ENCODE results near the gene OTOS. TPM values are rescaled to one million over a fixed set of nuclear protein-coding genes. Genes with fewer than 3 reads are reported as not detected.

OTOS gene
- total RNA-seq, 2 experiments from 2014 or later: not detected

DNA sequence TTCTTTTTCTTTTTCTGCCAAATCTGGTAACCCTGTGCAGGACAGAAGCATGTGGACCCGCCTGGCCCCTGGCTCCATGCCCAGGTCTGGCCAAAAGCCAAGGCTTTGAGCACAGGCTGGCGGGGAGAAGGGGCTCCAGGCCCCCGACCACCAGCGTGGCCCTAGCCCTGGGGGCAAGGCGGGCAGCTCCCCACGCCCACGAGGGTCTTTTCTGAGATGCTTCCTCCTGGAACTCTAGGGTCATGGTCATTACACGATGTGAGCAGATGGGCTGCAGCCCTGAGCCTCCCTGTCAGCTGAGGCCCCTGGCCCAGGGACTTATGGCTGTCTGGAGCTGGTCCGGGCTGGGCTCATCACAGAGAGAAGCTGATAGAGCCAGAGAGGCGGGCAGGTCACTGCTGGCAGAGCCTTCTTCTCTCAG is 5.7 kb upstream of the OTOS start:
- H3K4me3 Mint-ChIP-seq: no peak overlapping the region
- DNase-seq (no peak), ATAC-seq (no peak)
- ChIA-PET POLR2A (no interaction called here), CTCF (interaction anchor here (8.1 kb wide), 1 partner anchor 86 kb away, joined by 119 read pairs; no protein-coding TSS in a partner anchor)
- no peak overlapping the region for H3K27ac Mint-ChIP-seq
- no peaks in the 10 kb centered on the region for H3K4me1 Mint-ChIP-seq
- intact Hi-C loops (cut with DNase I, micrococcal nuclease): no loop called here
- H3K9me3 Mint-ChIP-seq (ENCODE audit: low read depth): peaks cover 5% of the 10 kb centered on the region
- H3K36me3 Mint-ChIP-seq (ENCODE audit: low read depth): no peaks in the 10 kb centered on the region
- H3K27me3 Mint-ChIP-seq: peaks cover 6% of the 10 kb centered on the region

DNA sequence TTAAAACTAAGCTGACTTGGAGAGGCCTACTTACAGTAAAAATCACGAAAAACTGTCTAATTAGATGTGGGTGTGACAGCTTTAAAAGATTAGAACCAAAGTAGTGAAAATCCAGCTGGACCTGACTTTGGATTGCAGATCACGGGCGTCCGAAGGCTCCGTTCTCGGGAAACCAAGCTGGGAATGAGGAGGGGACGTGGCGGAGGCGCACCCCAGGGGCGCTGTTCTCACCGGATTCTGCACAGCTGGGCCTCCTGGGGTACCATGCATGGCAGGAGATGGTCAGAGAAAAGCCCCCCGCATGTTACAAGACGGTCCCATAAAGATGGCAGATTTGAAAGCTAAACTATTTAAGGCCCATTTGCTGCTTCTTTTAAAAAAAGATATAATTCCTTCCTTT is 5.0 kb upstream of the OTOS start:
- CTCF ChIA-PET: interaction anchor here (0.5 to 8.1 kb wide), 3 partner anchors 82 to 1836 kb away, joined by 3 to 119 read pairs (median 4); no protein-coding TSS in a partner anchor
- POLR2A ChIA-PET: no interaction called here
- no peak overlapping the region for H3K4me3 Mint-ChIP-seq
- H3K27ac Mint-ChIP-seq: no peak overlapping the region
- no peak for ATAC-seq
- peaks cover 5% of the 10 kb centered on the region for H3K9me3 Mint-ChIP-seq (ENCODE audit: low read depth)
- no peak for DNase-seq
- H3K36me3 Mint-ChIP-seq (ENCODE audit: low read depth): no peaks in the 10 kb centered on the region
- H3K4me1 Mint-ChIP-seq: no peaks in the 10 kb centered on the region
- H3K27me3 Mint-ChIP-seq: peaks cover 6% of the 10 kb centered on the region
- intact Hi-C loops (cut with DNase I, micrococcal nuclease): loop anchor here in 1 of 2 experiments (2.0 kb wide), 1 partner anchor 211 kb away; no protein-coding TSS in a partner anchor

DNA sequence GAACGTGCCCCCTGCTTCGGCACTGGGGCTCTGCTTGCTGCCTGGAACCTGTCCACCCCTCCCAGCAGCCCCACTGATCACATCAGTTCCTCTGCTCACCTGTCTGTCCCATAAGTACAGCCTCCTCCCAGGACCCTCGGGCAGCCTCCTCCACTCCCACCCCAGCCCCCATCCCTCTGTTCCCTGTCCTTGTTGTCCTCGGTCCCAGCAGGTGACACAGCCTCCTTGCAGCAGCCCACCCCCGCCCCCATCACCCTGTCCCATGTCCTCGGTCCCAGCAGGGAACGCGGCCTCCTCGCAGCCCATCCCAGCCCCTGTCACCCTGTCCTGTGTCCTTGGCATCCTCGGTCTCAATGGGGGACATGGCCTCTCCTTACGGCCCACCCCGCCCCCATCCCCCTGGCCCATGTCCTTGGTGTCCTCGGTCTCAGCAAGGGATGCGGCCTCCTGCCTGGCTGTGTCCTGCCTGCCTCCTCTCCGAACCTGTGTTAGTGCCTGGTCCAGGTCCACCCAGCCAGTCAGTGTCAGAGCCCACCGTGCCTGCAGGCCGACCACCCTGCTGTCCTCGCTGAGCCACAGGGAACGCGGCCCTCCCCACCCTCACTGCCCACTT is 4.3 kb upstream of the OTOS start:
- Mint-ChIP-seq H3K9me3 (ENCODE audit: low read depth) (peaks cover 5% of the 10 kb centered on the region), H3K4me3 (no peak overlapping the region), H3K27ac (no peak overlapping the region), H3K36me3 (ENCODE audit: low read depth) (no peaks in the 10 kb centered on the region), H3K27me3 (peaks cover 4% of the 10 kb centered on the region), H3K4me1 (no peaks in the 10 kb centered on the region)
- ATAC-seq (no peak), DNase-seq (no peak)
- intact Hi-C loops (cut with DNase I, micrococcal nuclease): loop anchor here in 1 of 2 experiments (2.0 kb wide), 1 partner anchor 210 kb away; no protein-coding TSS in a partner anchor
- ChIA-PET POLR2A (no interaction called here), CTCF (interaction anchor here (0.6 to 8.1 kb wide), 9 partner anchors 10 to 878 kb away, joined by 3 to 119 read pairs (median 4); no protein-coding TSS in a partner anchor)

DNA sequence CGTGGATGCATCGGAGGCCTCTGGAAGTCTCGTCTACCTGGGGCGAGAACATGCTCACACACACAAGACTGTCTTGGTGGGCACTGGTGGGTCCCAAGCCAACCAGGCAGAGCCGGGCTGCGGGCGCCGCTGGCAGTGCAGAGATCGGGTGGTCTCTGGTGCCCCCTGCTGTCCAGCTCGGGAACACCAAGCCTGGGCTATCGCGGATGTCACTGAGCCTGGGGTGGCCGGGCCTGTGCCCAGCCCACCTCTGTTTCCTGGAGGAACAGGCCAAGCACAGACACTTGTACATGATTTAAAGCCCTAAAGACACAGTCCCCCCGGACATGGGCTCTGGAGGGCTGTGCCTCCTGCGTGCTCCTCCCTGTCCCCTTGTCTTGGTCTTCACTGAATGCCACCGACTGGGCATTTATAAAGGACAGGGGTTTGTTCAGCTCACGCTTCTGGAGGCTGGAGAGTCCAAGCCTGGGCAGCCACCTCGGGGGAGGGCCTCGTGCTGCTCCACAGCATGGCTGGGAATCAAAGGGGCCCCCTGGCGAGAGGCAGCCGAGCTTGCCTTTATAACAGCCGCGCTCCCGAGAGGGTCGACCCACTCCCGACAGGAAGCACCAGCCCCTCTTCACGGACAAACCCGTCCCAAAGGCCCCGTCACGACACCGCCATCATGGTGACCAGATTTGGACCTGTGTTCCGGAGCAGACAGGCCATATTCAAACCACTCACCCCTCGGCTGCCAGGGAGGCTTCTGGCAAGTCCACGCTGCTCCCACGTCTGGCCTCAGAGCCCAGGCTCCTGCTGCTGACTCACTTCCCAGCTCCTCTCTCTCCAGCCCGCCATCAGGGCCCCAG is 3.6 kb upstream of the OTOS start:
- CTCF ChIA-PET: interaction anchor here (0.6 to 8.1 kb wide), 14 partner anchors 8 to 1423 kb away, joined by 3 to 119 read pairs (median 4); no protein-coding TSS in a partner anchor
- Mint-ChIP-seq H3K27me3 (peaks cover 4% of the 10 kb centered on the region), H3K36me3 (ENCODE audit: low read depth) (no peaks in the 10 kb centered on the region), H3K4me1 (no peaks in the 10 kb centered on the region), H3K4me3 (no peak overlapping the region), H3K27ac (no peak overlapping the region), H3K9me3 (ENCODE audit: low read depth) (peaks cover 5% of the 10 kb centered on the region)
- POLR2A ChIA-PET: no interaction called here
- ATAC-seq: peak; percentile 96
- DNase-seq: peak; percentile 88
- intact Hi-C loops (cut with DNase I, micrococcal nuclease): loop anchor here (1.0 to 2.0 kb wide), 4 partner anchors 83 to 1109 kb away; no protein-coding TSS in a partner anchor

DNA sequence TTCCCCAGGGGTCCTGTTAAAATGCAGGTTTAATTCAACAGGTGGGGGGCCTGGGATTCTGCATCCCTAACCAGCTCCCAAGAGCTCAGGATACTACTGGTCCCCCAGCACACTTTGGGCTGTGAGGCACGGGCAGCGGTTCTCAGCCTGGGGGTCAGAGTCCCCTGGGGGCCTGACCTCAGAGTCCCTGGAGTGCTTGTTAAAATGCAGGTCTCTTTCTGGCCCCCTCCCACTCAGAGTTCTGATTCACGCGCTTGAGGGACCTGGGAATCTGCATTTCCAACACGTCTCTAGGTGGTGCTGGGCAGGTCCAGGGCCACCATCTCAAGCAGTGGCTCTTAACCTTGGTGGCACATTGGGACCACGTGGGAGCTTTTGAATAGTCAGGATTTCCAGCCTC is 2.8 kb upstream of the OTOS start:
- POLR2A ChIA-PET: no interaction called here
- Mint-ChIP-seq H3K36me3 (ENCODE audit: low read depth) (no peaks in the 10 kb centered on the region), H3K27me3 (peaks cover 4% of the 10 kb centered on the region), H3K4me1 (no peaks in the 10 kb centered on the region), H3K4me3 (no peak overlapping the region), H3K9me3 (ENCODE audit: low read depth) (peaks cover 5% of the 10 kb centered on the region), H3K27ac (no peak overlapping the region)
- CTCF ChIA-PET: interaction anchor here (0.5 to 8.1 kb wide), 13 partner anchors 8 to 1422 kb away, joined by 3 to 119 read pairs (median 5); no protein-coding TSS in a partner anchor
- intact Hi-C loops (cut with DNase I, micrococcal nuclease): loop anchor here (1.0 kb wide), 3 partner anchors 82 to 1108 kb away; no protein-coding TSS in a partner anchor
- peak; percentile 18 for ATAC-seq
- no peak for DNase-seq

DNA sequence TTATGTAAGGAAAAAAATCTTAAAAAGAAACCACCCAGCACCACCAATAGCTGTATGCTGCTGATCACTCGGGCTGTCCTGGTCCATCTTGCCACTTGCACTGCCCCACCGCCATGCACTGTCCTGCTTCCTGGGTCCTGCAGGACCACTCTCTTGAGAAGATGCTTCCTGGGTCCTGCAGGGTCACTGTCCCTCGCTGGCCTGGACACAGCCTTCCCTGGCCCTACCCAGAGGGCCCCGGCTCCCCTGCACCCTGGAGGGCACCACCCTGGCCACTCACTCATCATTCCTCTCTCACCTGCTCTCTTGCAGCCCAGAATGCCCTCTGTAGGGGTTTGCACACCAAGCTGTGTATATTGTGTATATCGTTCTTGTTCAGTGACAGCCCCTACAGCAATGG is 2.4 kb upstream of the OTOS start:
- intact Hi-C loops (cut with DNase I, micrococcal nuclease): loop anchor here (1.0 kb wide), 3 partner anchors 82 to 1108 kb away; no protein-coding TSS in a partner anchor
- CTCF ChIA-PET: interaction anchor here (0.5 to 8.1 kb wide), 8 partner anchors 8 to 1172 kb away, joined by 3 to 119 read pairs (median 6); no protein-coding TSS in a partner anchor
- ATAC-seq (no peak), DNase-seq (no peak)
- no peaks in the 10 kb centered on the region for H3K36me3 Mint-ChIP-seq (ENCODE audit: low read depth)
- POLR2A ChIA-PET: no interaction called here
- no peak overlapping the region for H3K27ac Mint-ChIP-seq
- H3K4me3 Mint-ChIP-seq: no peak overlapping the region
- peaks cover 4% of the 10 kb centered on the region for H3K27me3 Mint-ChIP-seq
- peaks cover 5% of the 10 kb centered on the region for H3K9me3 Mint-ChIP-seq (ENCODE audit: low read depth)
- no peaks in the 10 kb centered on the region for H3K4me1 Mint-ChIP-seq

DNA sequence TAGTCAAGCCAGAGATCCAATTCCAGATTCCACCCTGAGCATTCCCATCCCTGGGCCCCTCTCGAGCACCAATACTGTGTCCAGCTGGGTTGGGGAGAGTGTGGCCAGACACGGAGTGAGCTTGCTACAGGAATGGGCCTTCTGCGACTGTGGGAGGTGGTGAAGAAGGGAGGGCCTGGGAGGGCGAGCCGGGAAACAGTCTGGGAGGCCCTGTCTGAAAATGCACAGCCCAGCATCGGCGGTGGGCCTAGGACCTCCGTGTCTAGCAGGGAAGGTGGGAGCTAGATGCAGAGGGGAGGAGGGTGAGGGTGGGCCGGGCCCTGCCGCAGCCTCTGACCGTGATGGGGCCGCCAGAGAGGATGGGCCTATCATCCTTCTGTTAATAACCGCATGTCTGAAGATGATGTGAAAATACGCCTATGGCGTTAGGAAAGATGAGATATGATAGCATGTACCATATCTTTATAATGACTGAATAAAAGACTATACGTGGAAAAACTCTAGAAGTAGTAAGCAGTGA is 1.9 kb upstream of the OTOS start:
- no peak for ATAC-seq
- H3K36me3 Mint-ChIP-seq (ENCODE audit: low read depth): no peaks in the 10 kb centered on the region
- intact Hi-C loops (cut with DNase I, micrococcal nuclease): no loop called here
- ChIA-PET POLR2A (no interaction called here), CTCF (interaction anchor here (0.6 to 8.1 kb wide), 6 partner anchors 16 to 209 kb away, joined by 3 to 119 read pairs (median 6); no protein-coding TSS in a partner anchor)
- H3K4me1 Mint-ChIP-seq: peaks cover under 1% of the 10 kb centered on the region
- H3K27me3 Mint-ChIP-seq: peaks cover 4% of the 10 kb centered on the region
- no peak for DNase-seq
- peaks cover 3% of the 10 kb centered on the region for H3K9me3 Mint-ChIP-seq (ENCODE audit: low read depth)
- no peak overlapping the region for H3K4me3 Mint-ChIP-seq
- H3K27ac Mint-ChIP-seq: no peak overlapping the region

DNA sequence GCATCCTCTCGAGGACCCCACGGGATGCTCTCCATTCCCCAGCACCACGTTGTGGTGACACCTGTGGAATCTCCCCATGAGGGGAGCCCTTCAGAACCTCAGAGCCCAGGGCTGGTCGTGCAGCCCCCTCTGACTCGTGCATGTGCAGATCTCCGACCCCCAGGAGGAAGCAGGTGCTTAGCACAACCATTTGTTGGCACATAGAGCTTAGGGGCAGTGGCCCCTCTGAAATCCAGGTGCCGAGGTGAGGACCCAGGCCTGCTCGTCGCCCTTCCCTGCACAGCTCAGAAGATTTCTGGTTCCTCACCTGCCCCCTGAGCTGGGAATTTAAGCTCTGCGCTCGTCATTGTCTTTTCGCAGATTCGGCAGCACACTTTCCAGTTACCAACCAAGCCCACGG is 1.3 kb upstream of the OTOS start:
- H3K9me3 Mint-ChIP-seq (ENCODE audit: low read depth): no peaks in the 10 kb centered on the region
- POLR2A ChIA-PET: no interaction called here
- H3K4me1 Mint-ChIP-seq: peaks cover 5% of the 10 kb centered on the region
- intact Hi-C loops (cut with DNase I, micrococcal nuclease): no loop called here
- H3K4me3 Mint-ChIP-seq: no peak overlapping the region
- ATAC-seq: no peak
- CTCF ChIA-PET: interaction anchor here (1.5 to 8.1 kb wide), 4 partner anchors 76 to 208 kb away, joined by 3 to 119 read pairs (median 12); no protein-coding TSS in a partner anchor
- H3K27me3 Mint-ChIP-seq: no peaks in the 10 kb centered on the region
- no peak for DNase-seq
- H3K36me3 Mint-ChIP-seq (ENCODE audit: low read depth): no peaks in the 10 kb centered on the region
- no peak overlapping the region for H3K27ac Mint-ChIP-seq

DNA sequence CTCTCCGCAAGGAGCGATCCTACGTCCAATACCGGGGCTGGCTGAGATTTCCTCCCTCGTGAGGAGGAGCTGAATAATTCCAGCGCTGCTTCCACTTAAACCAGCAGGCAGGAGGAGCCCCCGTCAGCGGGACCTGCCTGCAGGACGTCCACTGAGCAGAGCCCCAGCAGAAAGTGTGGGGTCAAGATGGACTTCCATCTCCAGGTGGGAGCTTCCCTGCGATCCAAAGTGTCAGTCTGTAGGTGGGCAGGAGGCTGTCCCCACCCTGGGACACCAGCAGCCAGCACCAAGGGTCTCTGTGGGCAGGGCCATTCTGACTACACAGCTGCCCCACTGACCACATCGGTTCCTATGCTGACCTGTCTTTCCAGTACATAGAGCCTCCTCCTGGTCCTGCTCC is 462 bp upstream of the OTOS start:
- H3K4me1 Mint-ChIP-seq: peaks cover 9% of the 10 kb centered on the region
- H3K36me3 Mint-ChIP-seq (ENCODE audit: low read depth): no peaks in the 10 kb centered on the region
- ATAC-seq (no peak), DNase-seq (no peak)
- H3K27me3 Mint-ChIP-seq: no peaks in the 10 kb centered on the region
- CTCF ChIA-PET: interaction anchor here (0.6 to 8.1 kb wide), 3 partner anchors 15 to 371 kb away, joined by 3 to 119 read pairs (median 3); no protein-coding TSS in a partner anchor
- H3K9me3 Mint-ChIP-seq (ENCODE audit: low read depth): no peaks in the 10 kb centered on the region
- intact Hi-C loops (cut with DNase I, micrococcal nuclease): no loop called here
- POLR2A ChIA-PET: no interaction called here
- H3K27ac Mint-ChIP-seq: no peak overlapping the region
- H3K4me3 Mint-ChIP-seq: no peak overlapping the region

DNA sequence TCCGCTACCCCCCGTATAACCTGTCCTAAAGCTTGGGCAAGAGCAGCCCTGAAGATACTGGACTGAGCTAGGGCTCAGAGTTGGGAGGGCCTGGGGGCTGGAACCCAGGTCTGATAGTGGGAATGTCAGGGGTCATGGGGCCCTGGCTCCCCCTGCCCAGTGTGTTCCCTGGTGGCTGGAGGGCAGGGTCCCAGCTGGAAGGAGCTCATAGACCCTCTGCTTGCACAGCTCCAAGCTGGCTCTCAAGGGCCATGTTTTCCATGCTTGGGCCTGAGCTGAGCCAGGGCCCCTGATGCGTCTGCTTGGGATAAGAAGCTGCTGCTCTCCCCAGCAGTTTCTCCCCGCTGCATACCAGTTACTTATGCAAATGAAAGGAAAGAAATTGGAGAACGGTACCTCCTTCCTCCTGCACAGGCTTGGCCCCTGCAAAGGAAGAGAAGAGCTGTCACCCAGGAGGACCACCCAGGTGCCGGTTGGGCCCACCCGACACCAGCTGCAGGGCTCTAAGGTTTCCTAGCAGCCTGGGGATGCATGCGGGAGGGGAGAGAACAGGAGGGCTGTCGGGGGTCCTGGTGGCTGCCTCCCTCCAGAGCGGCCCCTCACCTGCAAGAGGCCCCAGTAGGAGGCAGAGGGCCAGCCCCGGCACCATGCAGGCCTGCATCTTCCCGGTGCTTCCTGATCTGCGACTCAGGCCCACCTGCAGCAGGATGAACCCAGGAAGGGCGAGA is 628 bp downstream of the OTOS start:
- intact Hi-C loops (cut with DNase I, micrococcal nuclease): loop anchor here (5.0 to 10.0 kb wide), 2 partner anchors 295 to 813 kb away; partner anchors contain the start of gene GPC1 (in 1 of the 2)
- Mint-ChIP-seq H3K4me3 (no peak overlapping the region), H3K4me1 (peaks cover 15% of the 10 kb centered on the region), H3K27ac (no peak overlapping the region), H3K36me3 (ENCODE audit: low read depth) (no peaks in the 10 kb centered on the region), H3K9me3 (ENCODE audit: low read depth) (no peaks in the 10 kb centered on the region), H3K27me3 (no peaks in the 10 kb centered on the region)
- ChIA-PET POLR2A (interaction anchor here (1.1 kb wide), 1 partner anchor 10 kb away, joined by 4 read pairs; no protein-coding TSS in a partner anchor), CTCF (interaction anchor here (1.0 to 8.1 kb wide), 4 partner anchors 77 to 374 kb away, joined by 3 to 119 read pairs (median 4); no protein-coding TSS in a partner anchor)
- no peak for DNase-seq
- ATAC-seq: no peak
